Mammary microvascular endothelial cell (primary cell): ENCODE data around the gene DYTN. TPM values are rescaled to one million over a fixed set of nuclear protein-coding genes. Genes with fewer than 3 reads are reported as not detected.

Experiments used
- total RNA-seq: library from RNA; depleted of rRNA; stranded (reverse); fragments of >200 nt; gene quantifications from 2 replicates; pipeline ENCODE4 v1.2.3, GENCODE V29; 2015

DYTN gene, protein sequence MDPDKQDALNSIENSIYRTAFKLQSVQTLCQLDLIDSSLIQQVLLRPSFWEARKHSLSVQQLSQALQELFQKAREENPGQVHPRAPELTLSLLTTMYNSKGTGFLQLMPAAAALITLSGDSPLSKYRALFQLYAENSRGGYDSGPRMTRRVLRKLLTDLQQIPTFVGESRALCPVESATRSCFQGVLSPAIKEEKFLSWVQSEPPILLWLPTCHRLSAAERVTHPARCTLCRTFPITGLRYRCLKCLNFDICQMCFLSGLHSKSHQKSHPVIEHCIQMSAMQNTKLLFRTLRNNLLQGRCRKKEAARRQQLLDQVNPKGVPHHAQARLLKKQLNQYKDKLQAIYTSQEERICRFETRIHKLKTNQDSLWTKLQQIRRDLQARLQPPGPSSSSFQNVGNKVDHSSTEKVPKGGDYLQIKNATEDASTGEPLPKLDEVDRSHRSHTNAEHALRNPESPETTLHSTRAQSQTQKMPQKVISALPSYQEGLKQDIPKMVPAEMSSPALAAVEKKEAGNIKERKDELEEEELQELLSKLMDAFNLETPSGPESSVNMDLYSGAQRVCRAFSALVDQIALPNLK
- not detected in 2 replicates for total RNA-seq

DNA sequence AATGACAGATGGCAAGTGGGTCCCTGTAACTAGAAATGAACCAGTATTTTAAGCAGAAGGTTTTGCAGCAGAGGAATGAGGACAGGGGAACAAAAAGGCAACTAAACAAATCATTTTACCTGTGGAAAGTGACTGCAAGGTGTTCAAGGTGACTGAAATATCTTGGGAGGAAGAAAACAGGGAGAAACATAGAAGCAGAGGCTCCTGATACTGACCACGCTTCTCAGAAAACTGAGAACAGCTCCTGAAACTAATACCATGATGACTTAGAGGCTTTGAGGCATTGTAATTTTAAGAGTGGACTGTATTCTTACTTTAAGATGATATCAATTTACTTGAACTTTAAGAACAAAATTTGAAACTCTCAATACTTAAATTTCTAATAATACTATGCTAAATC is at the start of gene DYTN:
Gene DYTN, minus strand, starts transcription at position 101 of the 400 bp plus-strand sequence. CDS start 117 bp downstream, outside the sequence.

DNA sequence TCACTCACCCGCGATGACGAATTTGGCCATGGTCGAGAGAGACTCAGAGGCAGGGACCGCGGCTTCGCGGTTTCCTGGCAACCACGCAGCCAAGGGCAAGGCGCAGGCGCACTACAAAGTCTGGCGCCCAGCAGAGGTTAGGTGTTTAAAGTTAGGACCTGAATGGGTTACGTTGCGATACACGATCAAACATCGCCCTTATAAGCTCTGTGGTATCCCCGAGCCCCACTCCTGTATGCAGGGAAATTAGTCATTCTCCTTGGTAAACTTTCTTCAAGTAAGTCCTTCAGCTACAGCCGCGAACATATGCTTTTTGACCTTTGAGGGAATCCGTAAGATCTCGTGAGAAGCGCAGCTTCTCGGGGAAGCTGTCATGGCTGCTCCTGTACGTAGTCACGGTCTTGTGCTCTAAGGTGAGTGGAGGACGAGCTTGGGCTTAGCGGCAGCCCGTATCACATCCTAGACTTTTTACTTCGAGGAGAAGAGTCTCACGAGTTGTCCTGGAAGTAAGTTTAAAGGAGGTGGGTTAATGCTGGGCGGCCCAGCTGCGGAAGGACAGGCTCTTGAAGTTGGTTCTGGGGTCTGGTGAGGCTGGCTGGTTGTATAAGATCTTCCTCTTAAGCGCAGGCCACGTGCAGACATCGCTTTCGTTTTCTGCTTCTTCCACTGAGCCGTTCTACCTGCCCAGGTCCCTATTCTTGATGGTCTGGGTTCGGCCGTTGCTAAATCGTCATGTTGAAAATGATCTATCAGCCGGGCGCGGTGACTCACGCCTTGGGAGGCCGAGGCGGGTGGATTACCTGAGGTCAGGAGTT is 47.3 kb upstream of the DYTN start, which contains the start of the genes FASTKD2 and MDH1B:
Gene FASTKD2, plus strand, starts transcription at position 365 of the 815 bp plus-strand sequence. CDS start 1,088 bp downstream, outside the sequence.
Gene MDH1B, minus strand, starts transcription at position 87 of the 815 bp plus-strand sequence. Its CDS starts 57 bp downstream, at position 30.

DNA sequence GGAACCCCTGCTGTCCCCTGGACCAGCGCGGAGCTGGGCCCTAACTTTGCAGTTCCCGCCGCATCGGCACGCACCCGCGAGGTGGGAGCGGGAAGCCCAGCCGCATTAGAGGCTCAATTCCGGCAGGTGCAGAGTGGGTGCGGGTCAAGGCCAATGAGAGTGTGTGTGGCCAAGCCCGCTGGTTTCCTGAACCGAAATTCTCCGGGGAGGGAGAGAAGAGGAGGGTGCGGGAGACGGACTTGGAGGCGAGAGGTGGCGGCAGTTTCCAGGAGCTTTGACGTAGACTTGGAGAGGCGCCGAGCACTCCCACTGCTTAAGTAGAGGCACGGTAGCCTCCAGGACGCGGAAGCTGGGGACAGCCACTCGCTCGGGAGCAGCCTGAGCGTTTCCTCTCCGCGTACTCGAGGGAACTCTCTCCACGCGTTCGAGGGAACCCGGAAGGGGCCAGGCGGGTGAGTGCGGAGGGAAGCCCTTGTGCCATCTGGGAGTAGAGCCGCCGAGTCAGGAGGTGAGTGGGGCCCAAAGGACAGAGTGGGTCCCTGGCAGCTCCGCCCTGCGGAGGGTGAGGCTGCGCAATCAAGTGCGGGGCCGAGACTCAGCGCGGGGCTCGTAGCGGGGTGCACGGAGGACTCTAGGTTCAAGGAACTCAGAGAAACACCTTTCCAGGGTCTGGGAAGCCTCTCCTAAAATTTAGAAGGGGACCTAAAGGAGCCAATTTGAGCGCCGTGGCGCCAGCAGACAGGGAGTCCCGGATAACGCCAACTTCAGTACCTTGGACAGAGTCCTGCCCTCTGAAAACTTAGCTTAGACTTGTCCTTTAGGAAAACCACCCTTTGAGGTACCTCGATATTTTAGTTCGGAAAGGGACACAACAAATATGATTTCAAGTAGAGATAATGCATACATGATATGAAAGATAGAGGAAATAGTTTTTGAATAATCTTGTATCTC is 75.8 kb downstream of the DYTN start, which contains the start of gene FAM237A:
Gene FAM237A, plus strand, starts transcription at position 413 of the 951 bp plus-strand sequence. CDS start 1,750 bp downstream, outside the sequence.

Other genes with a start within 250 kb of the DYTN start
- not detected in 2 replicates for gene FAM237A, start 75.9 kb downstream of the DYTN start, total RNA-seq
- not detected in 2 replicates for gene MDH1B, start 46.9 kb upstream of the DYTN start, total RNA-seq
- 32.7 and 39.5 TPM in 2 replicates for gene FASTKD2, start 47.2 kb upstream of the DYTN start, total RNA-seq
- not detected in 2 replicates for gene CPO, start 221.1 kb upstream of the DYTN start, total RNA-seq